Keratinocyte (primary cell): Measurements from ENCODE around the gene PCBP1.

Source experiments
- CTCF ChIP-seq, 3 experiments: IDR thresholded peaks in 1 of 3; conservative IDR thresholded peaks in 1 of 3; optimal IDR thresholded peaks in 1 of 3; 2 replicates in 2 of 3; 3 replicates in 1 of 3; pipeline versions ENCODE3 to v1.5.1; 2011; ENCODE audit warnings: low read length in 3 of 3, mild to moderate bottlenecking in 3 of 3, moderate library complexity in 2 of 3, control low read depth in 1 of 3, inconsistent platforms in 1 of 3; ENCODE audit not compliant: insufficient read depth in 2 of 3; ENCODE audit errors: extremely low read depth in 1 of 3
- EZH2 ChIP-seq: IDR thresholded peaks from one replicate; pipeline ENCODE4 v1.6.1; 2012; ENCODE audit warnings: inconsistent platforms, mild to moderate bottlenecking, low read length, moderate library complexity

GRCh38 chr2:70086278-70086837 lies 919 bp upstream of the PCBP1 start:
- TF ChIP-seq CTCF (optimal IDR thresholded peaks at IDR 0.05 in 1 of 3, IDR thresholded peaks at IDR 0.05 in 1 of 3, conservative IDR thresholded peaks at IDR 0.05 in 1 of 3; ENCODE audit: extremely low read depth in 1 of 3, insufficient read depth in 2 of 3, low read length in 3 of 3) (no peak), EZH2 (no peak)
